H1 (cell line): Measurements from ENCODE around the gene COMT. TPM values are rescaled to one million over a fixed set of nuclear protein-coding genes. Genes with fewer than 3 reads are reported as not detected.

ENCODE experiments used
- CTCF ChIA-PET: fragments of 300-600 bp; sonication (Branson Sonifier 250); formaldehyde crosslinking; loops from one replicate; lab custom pipeline; 2021; ENCODE audit not compliant: partially characterized antibody; lab: Charles Lee
- POLR2A ChIA-PET: fragments of 300-600 bp; sonication (Branson Sonifier 250); formaldehyde crosslinking; loops from one replicate; lab custom pipeline; 2021; ENCODE audit warnings: inconsistent platforms; ENCODE audit not compliant: partially characterized antibody; lab: Charles Lee
- DNase-seq, 2 experiments: peaks; one replicate each; pipeline versions ENCODE4 v3.0.0 to v3.0.0-alpha.2; 2010 to 2022; ENCODE audit warnings: low spot score in 2 of 2, low read depth in 1 of 2, mixed read lengths in 1 of 2
- FAIRE-seq: peaks from 2 replicates; lab custom pipeline; 2011; peaks lifted over from hg19 to GRCh38; lab: Jason Lieb, UNC
- H2AFZ ChIP-seq: 2 replicates; pipeline ENCODE4 v1.8.1; 2012; ENCODE audit warnings: low read length, inconsistent platforms
- H2AK5ac ChIP-seq: 2 replicates; pipeline ENCODE4 v1.6.1; 2013; ENCODE audit warnings: low read depth, low read length
- H2BK120ac ChIP-seq: replicated peaks from 2 replicates; pipeline ENCODE3; 2013; ENCODE audit warnings: low read depth, low read length, inconsistent platforms
- H2BK12ac ChIP-seq: 2 replicates; pipeline ENCODE4 v1.6.1; 2013; ENCODE audit warnings: low read depth, low read length
- H2BK15ac ChIP-seq: 2 replicates; pipeline ENCODE4 v1.6.1; 2013; ENCODE audit warnings: low read length
- H2BK20ac ChIP-seq: 2 replicates; pipeline ENCODE4 v1.6.1; 2013; ENCODE audit warnings: low read length
- H2BK5ac ChIP-seq: 2 replicates; pipeline ENCODE4 v1.6.1; 2013; ENCODE audit warnings: low read depth, low read length
- H3K14ac ChIP-seq: 2 replicates; pipeline ENCODE4 v1.6.1; 2013; ENCODE audit warnings: inconsistent platforms; ENCODE audit not compliant: insufficient read length
- H3K18ac ChIP-seq: 2 replicates; pipeline ENCODE4 v1.6.1; 2013; ENCODE audit warnings: low read length; ENCODE audit errors: extremely low read depth
- H3K23ac ChIP-seq: 2 replicates; pipeline ENCODE4 v1.6.1; 2013; ENCODE audit warnings: inconsistent platforms; ENCODE audit not compliant: insufficient read length
- H3K23me2 ChIP-seq: 2 replicates; pipeline ENCODE4 v1.6.1; 2013; ENCODE audit warnings: low read depth, low read length
- H3K27ac ChIP-seq: 2 replicates; pipeline ENCODE4 v1.6.1; 2011; ENCODE audit warnings: low read depth, low read length, inconsistent platforms
- H3K27me3 ChIP-seq, 4 experiments: replicated peaks in 1 of 4; 1 replicate in 1 of 4; 2 replicates in 3 of 4; pipeline versions ENCODE4 v1.6.1 to v1.8.1; 2011 to 2013; ENCODE audit warnings: low read length in 3 of 4, mild to moderate bottlenecking in 3 of 4, inconsistent platforms in 2 of 4, mixed read lengths in 2 of 4, moderate library complexity in 1 of 4; ENCODE audit not compliant: control insufficient read depth in 3 of 4, insufficient read depth in 3 of 4; ENCODE audit errors: extremely low read depth in 1 of 4
- H3K36me3 ChIP-seq, 4 experiments: 2 replicates each; pipeline versions ENCODE4 v1.6.1 to v1.8.1; 2011 to 2013; ENCODE audit warnings: mild to moderate bottlenecking in 4 of 4, low read length in 3 of 4, moderate library complexity in 2 of 4, control low read depth in 1 of 4, inconsistent platforms in 1 of 4; ENCODE audit not compliant: insufficient read depth in 4 of 4, control insufficient read depth in 2 of 4
- H3K4ac ChIP-seq: replicated peaks from 2 replicates; pipeline ENCODE3; 2013; ENCODE audit warnings: low read length, low read depth, mixed read lengths, inconsistent platforms; ENCODE audit not compliant: insufficient read length
- H3K4me1 ChIP-seq, 4 experiments: replicated peaks in 1 of 4; 1 replicate in 1 of 4; 2 replicates in 3 of 4; pipeline versions ENCODE4 v1.6.1 to v1.8.1; 2011 to 2013; ENCODE audit warnings: low read length in 3 of 4, inconsistent platforms in 2 of 4, mixed read lengths in 1 of 4; ENCODE audit not compliant: insufficient read depth in 4 of 4, control insufficient read depth in 3 of 4
- H3K4me2 ChIP-seq, 2 experiments: 2 replicates each; pipeline versions ENCODE4 v1.6.1 to v1.8.1; 2011 to 2013; ENCODE audit warnings: low read depth in 2 of 2, low read length in 2 of 2, control low read depth in 1 of 2, inconsistent platforms in 1 of 2, mild to moderate bottlenecking in 1 of 2; ENCODE audit not compliant: insufficient read depth in 1 of 2
- H3K4me3 ChIP-seq, 4 experiments: fragments of 200-600, 300-600 bp in 1 of 4; sonication (generic), shearing (Covaris generic), sonication (Bioruptor Twin) in 1 of 4; 2 replicates each; pipeline versions ENCODE4 v1.5.1 to v1.8.1; 2011 to 2016; ENCODE audit warnings: low read length in 4 of 4, low read depth in 3 of 4, control low read depth in 2 of 4, inconsistent platforms in 2 of 4, mild to moderate bottlenecking in 2 of 4, mixed read lengths in 1 of 4, moderate library complexity in 1 of 4; ENCODE audit not compliant: insufficient read depth in 2 of 4; ENCODE audit errors: extremely low read depth in 1 of 4
- H3K56ac ChIP-seq: replicated peaks from 2 replicates; pipeline ENCODE3; 2013; ENCODE audit warnings: low read depth, mild to moderate bottlenecking, mixed read lengths, low read length, inconsistent platforms; ENCODE audit not compliant: insufficient read length
- H3K79me1 ChIP-seq: 2 replicates; pipeline ENCODE4 v1.6.1; 2013; ENCODE audit warnings: low read depth, low read length, control low read depth
- H3K79me2 ChIP-seq, 2 experiments: 2 replicates each; pipeline versions ENCODE4 v1.6.1 to v1.8.1; 2012 to 2013; ENCODE audit warnings: low read length in 2 of 2, mild to moderate bottlenecking in 2 of 2, inconsistent platforms in 1 of 2; ENCODE audit not compliant: insufficient read depth in 2 of 2, control insufficient read depth in 1 of 2
- H3K9ac ChIP-seq, 4 experiments: replicated peaks in 1 of 4; 1 replicate in 1 of 4; 2 replicates in 3 of 4; pipeline versions ENCODE4 v1.6.1 to v1.8.1; 2011 to 2013; ENCODE audit warnings: low read depth in 3 of 4, low read length in 3 of 4, control low read depth in 2 of 4, mild to moderate bottlenecking in 2 of 4, moderate library complexity in 2 of 4, inconsistent platforms in 1 of 4; ENCODE audit errors: extremely low read depth in 1 of 4
- H3K9me3 ChIP-seq, 2 experiments: 2 replicates each; pipeline versions ENCODE4 v1.6.1 to v1.8.1; 2012 to 2013; ENCODE audit warnings: mild to moderate bottlenecking in 2 of 2, moderate library complexity in 2 of 2, control low read depth in 1 of 2, inconsistent platforms in 1 of 2, low read depth in 1 of 2, low read length in 1 of 2, mixed read lengths in 1 of 2; ENCODE audit not compliant: insufficient read depth in 2 of 2
- H4K20me1 ChIP-seq, 2 experiments: replicated peaks in 1 of 2; 2 replicates each; pipeline versions ENCODE3 to v1.8.1; 2011 to 2013; ENCODE audit warnings: inconsistent platforms in 2 of 2, low read length in 2 of 2, mild to moderate bottlenecking in 1 of 2; ENCODE audit not compliant: insufficient read depth in 2 of 2, control insufficient read depth in 1 of 2
- H4K5ac ChIP-seq: 2 replicates; pipeline ENCODE4 v1.6.1; 2013; ENCODE audit warnings: low read length, low read depth, mixed read lengths, inconsistent platforms; ENCODE audit not compliant: insufficient read length
- H4K8ac ChIP-seq: 2 replicates; pipeline ENCODE4 v1.8.0; 2013; ENCODE audit warnings: mild to moderate bottlenecking, moderate library complexity, low read length, inconsistent platforms; ENCODE audit not compliant: insufficient read depth; ENCODE audit errors: extremely low read depth
- H4K91ac ChIP-seq: replicated peaks from 2 replicates; pipeline ENCODE3; 2013; ENCODE audit warnings: low read length, mixed read lengths, inconsistent platforms; ENCODE audit not compliant: insufficient read length
- YY1 ChIP-seq: IDR thresholded peaks from 2 replicates; pipeline ENCODE4 v1.6.1; 2011; ENCODE audit warnings: low read depth, mild to moderate bottlenecking, low read length
- ZNF274 ChIP-seq: IDR thresholded peaks from 2 replicates; pipeline ENCODE4 v1.7.0; 2012; ENCODE audit warnings: low read length, borderline replicate concordance; ENCODE audit errors: extremely low read depth
- WGBS, 2 experiments: shearing (Covaris generic) in 1 of 2; methylation state at CpG; one replicate each; pipeline versions ENCODE4 v1.1.6 to v1.1.7; 2013 to 2015; ENCODE audit warnings: low lambda C conversion rate in 2 of 2, mixed read lengths in 2 of 2, inconsistent platforms in 1 of 2, low coverage in 1 of 2, missing lambda C conversion rate in 1 of 2; ENCODE audit not compliant: insufficient replicate concordance in 2 of 2, insufficient coverage in 1 of 2, insufficient read length in 1 of 2; ENCODE audit errors: extremely low coverage in 1 of 2, missing lambda C conversion rate in 1 of 2; 5-methylcytosine and 5-hydroxymethylcytosine counted together
- polyA plus RNA-seq, 7 experiments: library from polyadenylated mRNA; depleted of rRNA in 3 of 7; stranded (reverse) in 5 of 7; unstranded in 2 of 7; fragments of >200 nt in 5 of 7; fragments of 200-250 nt in 2 of 7; gene quantifications; 1 replicate in 5 of 7; 2 replicates in 1 of 7; 4 replicates in 1 of 7; pipeline versions ENCODE4 v1.2.1 to v1.2.3, GENCODE V29; 2011 to 2013; ENCODE audit warnings: missing spikeins in 2 of 7, mixed read lengths in 2 of 7
- total RNA-seq: library from RNA; stranded (reverse); fragmentation: NEBNext Ultra II Directional; extraction: Animal tissue kit (Norgen Biotek cat#: 25700); gene quantifications from 2 replicates; pipeline ENCODE4 v1.2.1, GENCODE V29; 2021

The COMT gene
- total and polyA plus RNA-seq, 2 of the 8 experiments (the other 6 are each of a cell fraction or from before 2014, with no cell fraction given) = 15.2 to 33.7 TPM

- POLR2A ChIA-PET = interaction anchor here (1.1 to 1.3 kb wide), 2 partner anchors 66 to 180 kb away, joined by 3 read pairs; no protein-coding TSS in a partner anchor
- CTCF ChIA-PET = interaction anchor here (0.6 to 10.9 kb wide), 54 partner anchors 8 to 278 kb away, joined by 3 to 145 read pairs (median 5); partner anchors contain the start of genes GP1BB and TXNRD2
- Histone ChIP-seq H3K18ac (no peak overlapping the region), H3K14ac (no peak overlapping the region), H3K23me2 (peaks cover 6% of the 10 kb centered on the region; the same call in 1 of the 2 replicates), H3K4me1 (no peaks in the 10 kb centered on the region; a peak in 2 of 7 replicates), H3K4ac (no peak overlapping the region), H4K91ac (no peak overlapping the region), H4K8ac (no peak overlapping the region), H3K79me2 (no peaks in the 10 kb centered on the region), H3K4me2 (no peak overlapping the region), H3K4me3 (no peak overlapping the region), H2BK20ac (no peak overlapping the region), H3K27ac (no peak overlapping the region), H3K36me3 (no peaks in the 10 kb centered on the region), H2BK120ac (no peak overlapping the region), H2AK5ac (no peak overlapping the region), H4K20me1 (peaks cover 0 to 7% of the 10 kb centered on the region in 2 experiments), H3K79me1 (no peaks in the 10 kb centered on the region), H2AFZ (no peak overlapping the region), H2BK5ac (no peak overlapping the region), H3K27me3 (no peaks in the 10 kb centered on the region), H3K9ac (no peak overlapping the region), H2BK15ac (no peak overlapping the region), H3K9me3 (no peaks in the 10 kb centered on the region), H4K5ac (no peak overlapping the region), H3K56ac (no peak overlapping the region), H2BK12ac (no peak overlapping the region), H3K23ac (no peak overlapping the region)
- DNase-seq (no peak), FAIRE-seq (no peak)
- 45% methylated on average over 4 of the region's 4 CpGs; no CpG with 5 or more reads in 1 of the 2 experiments for WGBS, 2 experiments
- no peak for TF ChIP-seq ZNF274
- TF ChIP-seq YY1 = 0 out of 2 replicates have a peak, but pooled peaks have one; percentile 19
Observed at GRCh38 chr22:19910180-19910744, 31.3 kb upstream of the COMT start.
